H9 (cell line): ENCODE data around the gene ACTRT3. TPM values are rescaled to one million over a fixed set of nuclear protein-coding genes. Genes with fewer than 3 reads are reported as not detected.

Source experiments
- DNase-seq: peaks from one replicate; pipeline ENCODE4 v3.0.0-alpha.2; 2017
- H2AFZ ChIP-seq: one replicate; pipeline ENCODE4 v1.6.1; 2013; ENCODE audit warnings: mild to moderate bottlenecking, low read length, control low read depth, moderate library complexity
- H2AK5ac ChIP-seq: 2 replicates; pipeline ENCODE4 v1.6.1; 2013; ENCODE audit warnings: low read length, control low read depth, mixed read lengths; ENCODE audit not compliant: insufficient read length
- H2BK120ac ChIP-seq: one replicate; pipeline ENCODE4 v1.6.1; 2013; ENCODE audit warnings: low read depth, mild to moderate bottlenecking, low read length, control low read depth, inconsistent platforms; ENCODE audit not compliant: poor library complexity, severe bottlenecking
- H2BK12ac ChIP-seq: 2 replicates; pipeline ENCODE4 v1.6.1; 2013; ENCODE audit warnings: low read length, control low read depth, mixed read lengths, low read depth; ENCODE audit not compliant: insufficient read length
- H2BK15ac ChIP-seq: 2 replicates; pipeline ENCODE4 v1.6.1; 2013; ENCODE audit warnings: low read depth, low read length, control low read depth
- H2BK20ac ChIP-seq: one replicate; pipeline ENCODE4 v1.6.1; 2013; ENCODE audit warnings: low read depth, mild to moderate bottlenecking, low read length, control low read depth, inconsistent platforms; ENCODE audit not compliant: poor library complexity, severe bottlenecking
- H2BK5ac ChIP-seq: 2 replicates; pipeline ENCODE4 v1.6.1; 2013; ENCODE audit warnings: low read length, control low read depth, mixed read lengths; ENCODE audit not compliant: insufficient read length
- H3K14ac ChIP-seq: 2 replicates; pipeline ENCODE4 v1.6.1; 2013; ENCODE audit warnings: low read length, control low read depth; ENCODE audit not compliant: insufficient read depth
- H3K18ac ChIP-seq: 2 replicates; pipeline ENCODE4 v1.6.1; 2013; ENCODE audit warnings: low read depth, mild to moderate bottlenecking, mixed read lengths, low read length, control low read depth; ENCODE audit not compliant: insufficient read length
- H3K23ac ChIP-seq: 2 replicates; pipeline ENCODE4 v1.6.1; 2013; ENCODE audit warnings: low read length, control low read depth, mixed read lengths, low read depth; ENCODE audit not compliant: insufficient read length
- H3K23me2 ChIP-seq: 2 replicates; pipeline ENCODE4 v1.6.1; 2013; ENCODE audit warnings: low read depth, mild to moderate bottlenecking, mixed read lengths, low read length, control low read depth; ENCODE audit not compliant: insufficient read length, poor library complexity, severe bottlenecking
- H3K27ac ChIP-seq: 2 replicates; pipeline ENCODE4 v1.5.1; 2013; ENCODE audit warnings: low read length, control low read depth, mixed read lengths, low read depth; ENCODE audit not compliant: insufficient read length
- H3K27me3 ChIP-seq: 2 replicates; pipeline ENCODE4 v1.6.1; 2013; ENCODE audit warnings: low read length, control low read depth, inconsistent platforms; ENCODE audit not compliant: insufficient read depth
- H3K4ac ChIP-seq: 2 replicates; pipeline ENCODE4 v1.6.1; 2013; ENCODE audit warnings: low read depth, mild to moderate bottlenecking, control low read depth, inconsistent platforms, low read length, moderate library complexity
- H3K4me1 ChIP-seq: 2 replicates; pipeline ENCODE4 v1.6.1; 2013; ENCODE audit warnings: low read length, control low read depth, inconsistent platforms; ENCODE audit not compliant: insufficient read depth
- H3K4me2 ChIP-seq: 2 replicates; pipeline ENCODE4 v1.6.1; 2013; ENCODE audit warnings: low read length, control low read depth, mixed read lengths; ENCODE audit not compliant: insufficient read length, insufficient read depth
- H3K56ac ChIP-seq: 2 replicates; pipeline ENCODE4 v1.6.1; 2013; ENCODE audit warnings: low read depth, mild to moderate bottlenecking, mixed read lengths, low read length, control low read depth; ENCODE audit not compliant: insufficient read length
- H3K79me1 ChIP-seq: 2 replicates; pipeline ENCODE4 v1.6.1; 2013; ENCODE audit warnings: low read depth, mild to moderate bottlenecking, moderate library complexity, low read length, control low read depth, inconsistent platforms; ENCODE audit not compliant: insufficient read depth, poor library complexity, severe bottlenecking
- H3K79me2 ChIP-seq: 2 replicates; pipeline ENCODE4 v1.6.1; 2013; ENCODE audit warnings: low read length, control low read depth, inconsistent platforms; ENCODE audit not compliant: insufficient read depth
- H3K9ac ChIP-seq: 2 replicates; pipeline ENCODE4 v1.6.1; 2013; ENCODE audit warnings: low read length, control low read depth, mixed read lengths; ENCODE audit not compliant: insufficient read length; ENCODE audit errors: extremely low read depth
- H3K9me3 ChIP-seq: one replicate; pipeline ENCODE4 v1.6.1; 2013; ENCODE audit warnings: low read depth, low read length, inconsistent platforms; ENCODE audit not compliant: control insufficient read depth
- H3T11ph ChIP-seq: one replicate; pipeline ENCODE4 v1.6.1; 2013; ENCODE audit warnings: mild to moderate bottlenecking, low read length, control low read depth, inconsistent platforms
- H4K20me1 ChIP-seq: one replicate; pipeline ENCODE4 v1.6.1; 2013; ENCODE audit not compliant: control insufficient read depth, insufficient read length, insufficient read depth
- H4K5ac ChIP-seq: 2 replicates; pipeline ENCODE4 v1.6.1; 2013; ENCODE audit warnings: low read depth, mild to moderate bottlenecking, mixed read lengths, low read length, control low read depth; ENCODE audit not compliant: insufficient read length
- H4K8ac ChIP-seq: replicated peaks from 2 replicates; pipeline ENCODE4 v1.6.1; 2013; ENCODE audit warnings: low read length, control low read depth, mixed read lengths, low read depth; ENCODE audit not compliant: insufficient read length
- H4K91ac ChIP-seq: 2 replicates; pipeline ENCODE4 v1.6.1; 2013; ENCODE audit warnings: low read depth, mild to moderate bottlenecking, moderate library complexity, mixed read lengths, low read length, control low read depth; ENCODE audit not compliant: insufficient read length
- H3K27ac Mint-ChIP-seq, 3 experiments: 2 replicates in 2 of 3; 3 replicates in 1 of 3; pipeline ENCODE4 v1.8.0; 2020 to 2021; ENCODE audit warnings: mixed read lengths in 3 of 3, mild to moderate bottlenecking in 1 of 3, moderate library complexity in 1 of 3
- H3K27me3 Mint-ChIP-seq: 2 replicates; pipeline ENCODE4 v1.8.0; 2021; ENCODE audit warnings: low read depth, mild to moderate bottlenecking, moderate library complexity, mixed read lengths
- H3K36me3 Mint-ChIP-seq, 3 experiments: 2 replicates in 2 of 3; 3 replicates in 1 of 3; pipeline ENCODE4 v1.8.0; 2020 to 2021; ENCODE audit warnings: low read depth in 3 of 3, mixed read lengths in 3 of 3; ENCODE audit not compliant: insufficient read depth in 1 of 3
- H3K4me1 Mint-ChIP-seq, 2 experiments: 2 replicates each; pipeline ENCODE4 v1.8.0; 2020; ENCODE audit warnings: mixed read lengths in 2 of 2
- H3K4me3 Mint-ChIP-seq, 2 experiments: 2 replicates in 1 of 2; 3 replicates in 1 of 2; pipeline ENCODE4 v1.8.0; 2020 to 2021; ENCODE audit warnings: mild to moderate bottlenecking in 2 of 2, mixed read lengths in 2 of 2, moderate library complexity in 1 of 2
- H3K9me3 Mint-ChIP-seq, 2 experiments: 2 replicates in 1 of 2; 3 replicates in 1 of 2; pipeline ENCODE4 v1.8.0; 2020; ENCODE audit warnings: mild to moderate bottlenecking in 2 of 2, mixed read lengths in 2 of 2, moderate library complexity in 1 of 2
- CTCF ChIP-seq: fragments of 200-600 bp; sonication (generic); conservative IDR thresholded peaks from 3 replicates; pipeline ENCODE4 v1.8.0; 2021; ENCODE audit warnings: antibody characterized with exemption, mild to moderate bottlenecking
- whole genome bisulfite sequencing: extraction: QIAGEN DNeasy Blood & Tissue Kit; methylation state at CpG from one replicate; pipeline ENCODE4 v1.1.7; 2013; ENCODE audit warnings: missing lambda C conversion rate, low lambda C conversion rate, mixed read lengths; ENCODE audit not compliant: insufficient read length; ENCODE audit errors: extremely low coverage; 5-methylcytosine and 5-hydroxymethylcytosine counted together
- total RNA-seq: library from RNA; stranded (reverse); gene quantifications from 2 replicates; pipeline ENCODE4 v1.2.1, GENCODE V29; 2021

ACTRT3 gene
- total RNA-seq, 1 experiment from 2014 or later, result 5.9 TPM

- no peaks in the 10 kb centered on the region for H3K23me2 ChIP-seq
- H3K14ac ChIP-seq, result no peak overlapping the region
- H3K79me2 ChIP-seq, result no peaks in the 10 kb centered on the region
- H3K4me2 ChIP-seq, result no peak overlapping the region
- no peak overlapping the region for H4K5ac ChIP-seq
- no peak overlapping the region for H4K8ac ChIP-seq
- no peak overlapping the region for H2BK15ac ChIP-seq
- H3K9me3 ChIP-seq, result no peaks in the 10 kb centered on the region
- H3K56ac ChIP-seq, result no peak overlapping the region
- no peaks in the 10 kb centered on the region for H3K79me1 ChIP-seq
- H2BK20ac ChIP-seq, result no peak overlapping the region
- no peak overlapping the region for H4K91ac ChIP-seq
- no peak for DNase-seq
- Mint-ChIP-seq H3K4me3 (no peak overlapping the region), H3K9me3 (no peaks in the 10 kb centered on the region), H3K27ac (no peak overlapping the region), H3K36me3 (no peaks in the 10 kb centered on the region), H3K27me3 (no peaks in the 10 kb centered on the region; the same call in 1 of the 2 replicates), H3K4me1 (peaks cover 11% of the 10 kb centered on the region in 2 experiments)
- no peak overlapping the region for H3K18ac ChIP-seq
- H3K4ac ChIP-seq, result no peak overlapping the region
- H3K27me3 ChIP-seq, result no peaks in the 10 kb centered on the region
- H4K20me1 ChIP-seq, result no peaks in the 10 kb centered on the region
- H2AK5ac ChIP-seq, result no peak overlapping the region
- no peak overlapping the region for H3K27ac ChIP-seq
- H3K4me1 ChIP-seq, result no peaks in the 10 kb centered on the region
- H2AFZ ChIP-seq, result no peak overlapping the region
- H2BK120ac ChIP-seq, result no peak overlapping the region
- no peak overlapping the region for H3K23ac ChIP-seq
- H3T11ph ChIP-seq, result no peak overlapping the region
- no peak for TF ChIP-seq CTCF
- WGBS, result no CpG with 5 or more reads among the region's 6 CpGs
- no peak overlapping the region for H2BK12ac ChIP-seq
- H2BK5ac ChIP-seq, result no peak overlapping the region
- no peak overlapping the region for H3K9ac ChIP-seq
Measured at GRCh38 chr3:169746924-169747323, 22.4 kb downstream of the ACTRT3 start.
